PC-3 (cell line): ENCODE measurements around the gene NADSYN1.

Source experiments
- EZH2 ChIP-seq: fragments of 300-600 bp; sonication (generic); IDR thresholded peaks from one replicate; pipeline ENCODE4 v1.6.1; 2017; ENCODE audit warnings: antibody characterized with exemption, mild to moderate bottlenecking, low read length; ENCODE audit not compliant: unreplicated experiment
- TF ChIP-seq, protein P1 (sequence below): fragments of 300-600 bp; sonication (generic); conservative IDR thresholded peaks from 2 replicates; pipeline ENCODE4 v1.5.1; 2017; ENCODE audit warnings: antibody characterized with exemption, low read depth, mild to moderate bottlenecking, low read length

DNA sequence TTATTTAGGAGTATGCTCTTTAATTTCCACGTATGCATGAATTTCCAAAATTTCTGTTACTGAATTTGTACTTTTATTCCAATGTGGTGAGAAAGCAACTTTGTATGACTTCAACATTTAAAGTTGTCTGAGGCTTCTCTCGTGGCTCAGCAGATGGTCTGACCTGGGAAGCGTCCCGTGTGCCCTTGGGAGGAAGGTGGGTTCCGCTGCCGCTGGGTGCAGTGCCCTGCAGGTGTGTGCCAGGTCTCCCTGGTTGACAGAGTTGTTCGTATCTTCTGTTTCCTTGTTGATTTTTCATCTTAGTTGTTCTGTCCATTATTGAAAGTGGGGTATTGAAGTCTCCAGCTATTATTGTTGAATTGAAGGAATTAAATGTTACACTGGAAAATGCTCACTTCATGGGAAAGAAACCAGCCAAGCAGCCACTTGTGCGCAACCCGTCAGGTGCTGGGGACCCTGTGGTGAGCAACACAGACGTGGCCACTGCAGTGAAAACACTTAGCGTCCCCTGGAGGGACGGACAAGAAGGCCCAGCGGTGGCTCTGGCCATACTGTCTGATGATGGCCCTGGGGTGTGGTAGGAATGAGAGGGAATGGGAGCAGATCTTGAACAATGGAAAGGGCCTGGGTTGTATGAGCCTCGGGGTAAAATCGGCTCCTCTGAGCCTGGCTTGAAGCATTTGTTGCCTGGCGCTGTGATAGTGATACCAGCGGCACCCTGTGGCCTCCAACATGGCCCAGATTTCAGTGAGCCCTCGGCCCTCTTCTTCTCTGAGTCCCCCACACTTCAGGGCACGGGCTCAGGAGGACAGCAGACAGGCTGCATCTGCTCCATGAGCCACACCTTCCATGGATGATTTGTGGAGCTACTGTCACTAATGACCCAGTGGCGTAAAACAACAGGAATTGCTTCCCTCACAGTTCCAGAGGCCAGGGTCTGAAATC, 42.6 kb downstream of the NADSYN1 start:
- TF ChIP-seq EZH2: no peak
- TF ChIP-seq, protein P1, sequence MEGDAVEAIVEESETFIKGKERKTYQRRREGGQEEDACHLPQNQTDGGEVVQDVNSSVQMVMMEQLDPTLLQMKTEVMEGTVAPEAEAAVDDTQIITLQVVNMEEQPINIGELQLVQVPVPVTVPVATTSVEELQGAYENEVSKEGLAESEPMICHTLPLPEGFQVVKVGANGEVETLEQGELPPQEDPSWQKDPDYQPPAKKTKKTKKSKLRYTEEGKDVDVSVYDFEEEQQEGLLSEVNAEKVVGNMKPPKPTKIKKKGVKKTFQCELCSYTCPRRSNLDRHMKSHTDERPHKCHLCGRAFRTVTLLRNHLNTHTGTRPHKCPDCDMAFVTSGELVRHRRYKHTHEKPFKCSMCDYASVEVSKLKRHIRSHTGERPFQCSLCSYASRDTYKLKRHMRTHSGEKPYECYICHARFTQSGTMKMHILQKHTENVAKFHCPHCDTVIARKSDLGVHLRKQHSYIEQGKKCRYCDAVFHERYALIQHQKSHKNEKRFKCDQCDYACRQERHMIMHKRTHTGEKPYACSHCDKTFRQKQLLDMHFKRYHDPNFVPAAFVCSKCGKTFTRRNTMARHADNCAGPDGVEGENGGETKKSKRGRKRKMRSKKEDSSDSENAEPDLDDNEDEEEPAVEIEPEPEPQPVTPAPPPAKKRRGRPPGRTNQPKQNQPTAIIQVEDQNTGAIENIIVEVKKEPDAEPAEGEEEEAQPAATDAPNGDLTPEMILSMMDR: no peak
